D721Med (cell line): ENCODE measurements around the gene DCST2.
A peak's percentile ranks its signal among the peaks of the same experiment; 100 is the strongest.

Experiments used
- DNase-seq: peaks from one replicate; pipeline ENCODE4 v3.0.0; 2011; ENCODE audit warnings: low spot score; ENCODE audit not compliant: insufficient read length
- FAIRE-seq: peaks from 2 replicates; lab custom pipeline; 2011; peaks lifted over from hg19 to GRCh38; lab: Jason Lieb, UNC
- TF ChIP-seq, protein P1 (sequence below): IDR thresholded peaks from 2 replicates; pipeline ENCODE4 v1.5.1; 2012; ENCODE audit warnings: mild to moderate bottlenecking, control low read depth; ENCODE audit not compliant: insufficient read depth; ENCODE audit errors: missing control alignments

Gene DCST2

DNA sequence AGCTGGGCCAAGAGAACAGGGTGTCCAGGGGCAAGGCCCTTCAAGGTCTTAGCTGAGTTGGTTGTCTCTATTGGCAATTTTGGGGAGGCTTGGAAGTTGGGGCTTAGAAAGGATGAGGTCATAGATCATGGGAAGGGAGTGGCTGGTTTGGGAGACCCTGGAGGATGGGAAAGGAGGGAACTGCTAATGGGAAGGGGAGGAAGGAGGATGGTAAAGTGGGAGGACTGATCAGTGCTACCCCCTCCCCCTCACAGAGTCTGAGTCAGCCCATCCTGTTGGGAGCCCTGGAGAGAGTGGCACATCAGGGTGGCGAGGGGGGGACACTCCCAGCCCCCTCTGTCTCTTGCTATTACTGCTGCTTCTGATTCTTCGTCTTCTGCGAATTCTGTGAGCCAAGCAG, 35.0 kb upstream of the DCST2 start:
- TF ChIP-seq, protein P1, sequence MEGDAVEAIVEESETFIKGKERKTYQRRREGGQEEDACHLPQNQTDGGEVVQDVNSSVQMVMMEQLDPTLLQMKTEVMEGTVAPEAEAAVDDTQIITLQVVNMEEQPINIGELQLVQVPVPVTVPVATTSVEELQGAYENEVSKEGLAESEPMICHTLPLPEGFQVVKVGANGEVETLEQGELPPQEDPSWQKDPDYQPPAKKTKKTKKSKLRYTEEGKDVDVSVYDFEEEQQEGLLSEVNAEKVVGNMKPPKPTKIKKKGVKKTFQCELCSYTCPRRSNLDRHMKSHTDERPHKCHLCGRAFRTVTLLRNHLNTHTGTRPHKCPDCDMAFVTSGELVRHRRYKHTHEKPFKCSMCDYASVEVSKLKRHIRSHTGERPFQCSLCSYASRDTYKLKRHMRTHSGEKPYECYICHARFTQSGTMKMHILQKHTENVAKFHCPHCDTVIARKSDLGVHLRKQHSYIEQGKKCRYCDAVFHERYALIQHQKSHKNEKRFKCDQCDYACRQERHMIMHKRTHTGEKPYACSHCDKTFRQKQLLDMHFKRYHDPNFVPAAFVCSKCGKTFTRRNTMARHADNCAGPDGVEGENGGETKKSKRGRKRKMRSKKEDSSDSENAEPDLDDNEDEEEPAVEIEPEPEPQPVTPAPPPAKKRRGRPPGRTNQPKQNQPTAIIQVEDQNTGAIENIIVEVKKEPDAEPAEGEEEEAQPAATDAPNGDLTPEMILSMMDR: no peak
- no peak for FAIRE-seq

DNA sequence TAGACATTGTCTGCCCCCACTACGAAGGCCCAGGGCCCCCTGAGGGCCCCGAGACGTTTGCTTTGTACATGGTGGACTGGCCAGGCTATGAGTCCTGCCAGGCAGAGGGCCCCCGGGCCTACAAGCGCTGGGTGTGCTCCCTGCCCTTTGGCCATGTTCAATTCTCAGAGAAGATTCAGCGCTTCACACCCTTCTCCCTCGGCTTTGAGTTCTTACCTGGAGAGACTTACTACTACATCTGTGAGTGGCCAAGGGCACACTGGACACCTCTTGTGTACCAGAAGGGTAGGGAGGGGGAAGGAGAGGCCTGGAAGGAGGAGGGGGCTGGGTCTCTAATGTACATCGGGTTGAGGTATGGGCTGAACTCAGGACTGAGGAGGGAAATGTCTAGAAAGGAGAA, 33.2 kb upstream of the DCST2 start:
- no peak for FAIRE-seq
- TF ChIP-seq, protein P1: no peak

More for the DNA sequence above, 35.0 kb upstream of the DCST2 start:
- DNase-seq: no peak

DNA sequence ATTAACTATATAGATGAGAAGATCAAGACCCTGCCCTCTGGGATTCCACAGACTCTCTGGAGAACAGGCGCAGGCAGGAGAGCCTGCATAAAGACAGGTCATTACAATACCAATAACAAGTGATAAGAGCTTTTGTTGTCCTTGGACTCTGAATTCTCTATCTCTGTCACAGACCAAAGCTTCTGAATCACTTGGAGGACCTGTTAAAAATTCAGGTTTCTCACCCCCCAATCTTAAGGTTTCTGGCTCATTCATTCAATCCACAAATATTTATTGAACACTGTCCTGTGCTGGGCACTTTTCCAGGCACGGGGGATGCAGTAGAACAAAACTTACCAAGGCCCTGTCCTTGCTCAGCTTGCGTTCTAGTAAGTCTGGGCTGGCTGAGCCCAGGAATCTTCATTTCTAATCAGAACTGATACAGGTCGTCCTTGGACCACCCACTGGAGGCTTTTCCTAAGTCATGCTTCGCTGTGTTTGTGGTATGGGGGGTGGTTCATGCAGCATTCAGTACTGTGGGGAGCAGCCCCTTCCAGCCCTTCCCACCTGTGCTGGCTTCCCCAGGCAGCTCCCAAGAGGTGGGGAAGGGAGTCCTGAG, 31.4 kb upstream of the DCST2 start:
- DNase-seq: no peak
- TF ChIP-seq, protein P1: no peak
- FAIRE-seq: no peak

More for the DNA sequence above, 33.2 kb upstream of the DCST2 start:
- DNase-seq: no peak

DNA sequence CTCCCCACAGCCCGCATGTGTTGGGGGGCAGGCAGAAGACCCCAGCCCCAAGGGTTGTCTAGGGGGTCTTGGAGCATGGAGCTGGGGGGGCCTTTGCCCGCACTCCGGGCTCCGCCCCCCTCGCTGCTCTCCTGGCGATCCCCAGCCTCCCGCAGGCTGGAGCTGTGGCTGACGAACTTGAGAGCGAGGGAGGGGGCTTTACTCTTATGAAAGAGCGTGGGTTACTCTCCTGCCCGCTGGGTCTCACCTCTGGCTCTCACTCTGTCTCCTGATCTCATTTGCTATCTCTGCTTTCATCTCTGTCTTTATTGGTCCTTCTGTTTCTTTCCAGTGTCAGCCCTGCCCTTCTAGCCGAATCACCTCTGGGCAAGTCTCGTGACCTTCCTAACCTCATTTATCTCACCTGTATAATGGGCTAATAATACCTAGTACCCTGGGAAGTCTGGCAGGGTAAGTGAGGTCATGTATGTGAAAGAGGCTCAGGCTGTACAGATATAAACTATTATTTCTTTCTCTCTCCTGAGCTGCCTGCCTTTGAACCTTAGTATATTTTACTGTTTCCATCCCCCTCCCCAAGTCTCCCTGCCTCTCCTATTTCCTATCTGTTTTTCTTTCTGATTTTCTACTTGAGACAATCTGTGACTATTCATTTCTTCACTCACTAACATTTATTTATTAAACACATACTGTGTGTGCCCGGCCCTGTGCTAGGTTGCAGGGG, 30.7 kb upstream of the DCST2 start:
- TF ChIP-seq, protein P1: no peak
- no peak for DNase-seq
- no peak for FAIRE-seq

DNA sequence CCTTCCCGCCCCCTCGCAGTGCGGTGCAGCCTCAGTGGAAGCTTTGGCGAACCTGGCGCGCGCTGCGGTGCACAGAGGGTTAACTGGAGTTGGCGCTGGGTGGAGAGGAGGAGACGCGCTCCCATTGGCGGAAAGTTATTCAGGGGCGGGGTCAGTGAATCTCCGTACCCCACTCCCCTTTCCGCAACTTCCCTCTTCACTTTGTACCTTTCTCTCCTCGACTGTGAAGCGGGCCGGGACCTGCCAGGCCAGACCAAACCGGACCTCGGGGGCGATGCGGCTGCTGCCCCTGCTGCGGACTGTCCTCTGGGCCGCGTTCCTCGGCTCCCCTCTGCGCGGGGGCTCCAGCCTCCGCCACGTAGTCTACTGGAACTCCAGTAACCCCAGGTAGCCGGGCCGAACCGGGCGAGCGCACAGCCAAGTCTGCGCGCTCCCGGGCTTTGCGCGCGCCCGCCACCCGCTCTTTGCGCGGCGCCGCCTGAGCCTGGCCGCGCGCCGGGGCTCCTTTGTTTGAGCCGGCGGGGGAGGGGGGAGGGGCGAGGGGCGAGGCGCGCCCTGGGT, 30.0 kb upstream of the DCST2 start, which contains the start of gene EFNA4:
Gene EFNA4, plus strand, starts transcription at position 191 of the 561 bp plus-strand sequence. Its CDS starts 84 bp downstream, at position 275.
- FAIRE-seq: no peak
- peak; percentile 90 for DNase-seq
- TF ChIP-seq, protein P1: no peak

DNA sequence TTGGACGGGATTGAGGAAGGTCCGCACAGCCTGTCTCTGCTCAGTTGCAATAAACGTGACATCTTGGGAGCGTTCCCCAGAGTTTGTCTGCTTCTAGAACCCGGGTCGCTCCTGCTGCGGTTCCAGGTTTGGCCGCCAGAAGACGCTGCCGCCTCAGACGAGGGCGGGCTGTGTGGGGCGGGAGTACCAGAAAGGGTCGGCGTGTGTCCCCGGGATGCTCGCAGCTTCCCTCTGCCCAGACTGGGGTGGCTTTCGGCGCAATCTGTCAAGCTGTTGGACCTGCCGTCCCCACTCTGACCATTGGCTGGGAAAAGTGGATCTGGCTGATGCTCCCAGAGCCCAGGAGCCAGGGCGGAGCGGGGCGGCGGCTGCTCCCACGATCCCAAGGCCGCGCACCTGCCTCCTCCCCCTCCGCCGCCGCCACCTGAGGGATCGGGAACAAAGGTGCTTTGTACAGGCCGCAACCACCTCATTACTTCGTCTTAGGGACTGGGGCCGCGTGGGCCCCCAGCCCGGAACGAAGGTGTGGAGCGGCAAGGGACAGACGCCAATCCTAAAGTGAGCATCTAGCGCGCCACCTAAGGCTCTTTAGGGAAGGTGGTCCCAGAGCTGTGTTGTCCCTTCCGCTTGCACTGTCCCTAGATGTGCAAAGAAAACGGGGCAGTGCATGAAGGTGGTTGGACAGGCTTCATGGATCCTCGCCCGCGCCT, 29.3 kb upstream of the DCST2 start:
- peak; percentile 56 for FAIRE-seq
- TF ChIP-seq, protein P1: peak; percentile 95
- DNase-seq: peak; percentile 94
